Measurements from ENCODE around the gene KCNQ2. TPM values are rescaled to one million over a fixed set of nuclear protein-coding genes. Genes with fewer than 3 reads are reported as not detected.
A peak's percentile ranks its signal among the peaks of the same experiment; 100 is the strongest.

The KCNQ2 gene
- total RNA-seq, 1 experiment from 2014 or later = 0.25 TPM

DNA sequence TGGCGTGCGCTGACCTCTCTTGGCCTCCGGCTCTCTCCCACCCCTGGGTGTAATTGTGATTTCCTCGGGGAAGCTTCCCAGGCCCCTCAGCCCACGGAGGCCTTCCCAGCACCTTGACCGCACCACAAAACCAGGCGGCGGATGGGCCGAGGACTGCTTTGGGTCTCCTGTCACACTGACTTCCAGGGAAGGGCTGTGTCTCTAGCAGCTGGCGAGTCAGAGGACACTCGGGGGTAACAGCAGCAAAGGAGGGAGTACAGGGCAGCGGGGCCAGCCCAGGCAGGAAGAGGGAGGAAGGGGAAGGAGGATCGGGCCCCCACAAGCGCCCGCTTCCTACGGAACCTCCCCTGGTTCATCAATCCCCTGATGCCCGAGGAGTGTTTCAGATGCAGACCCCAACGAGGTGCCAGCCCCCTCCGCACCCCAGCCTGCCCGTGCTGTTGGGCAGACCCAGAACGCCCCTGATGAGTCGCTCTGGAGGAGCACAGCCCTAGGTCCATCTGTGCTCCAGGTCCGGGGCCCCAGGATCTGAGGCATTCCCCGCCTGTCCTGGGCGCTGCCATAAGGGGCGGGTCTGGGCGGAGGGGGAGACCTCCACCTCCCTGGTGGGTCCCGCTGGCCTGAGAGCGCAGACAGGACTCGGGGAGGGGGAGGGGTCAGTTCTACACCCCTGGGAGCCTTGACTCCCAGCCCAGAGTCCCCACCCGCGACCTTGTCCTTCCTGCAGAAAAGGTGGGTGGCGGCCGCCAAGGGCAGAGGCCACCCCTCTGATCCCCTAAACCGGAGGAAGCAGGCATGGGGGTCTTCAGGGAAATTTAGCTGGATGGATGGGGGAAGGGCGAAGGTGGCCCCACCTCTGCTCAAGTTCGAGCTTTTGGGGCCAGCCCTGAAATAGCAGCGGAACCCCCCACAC, 112.3 kb downstream of the KCNQ2 start:
- H3K9me3 ChIP-seq = peaks cover 6% of the 10 kb centered on the region; the same call in 1 of the 2 replicates
- no peaks in the 10 kb centered on the region for H3K9me3 Mint-ChIP-seq (ENCODE audit: unreplicated experiment)
- no peak for DNase-seq
- peaks cover 20% of the 10 kb centered on the region for H3K4me1 ChIP-seq
- BruUV-seq (replicated peaks) = no TSS peak
- peak overlapping the region; percentile 29 for H3K27ac Mint-ChIP-seq (ENCODE audit: unreplicated experiment)
- H3K4me1 Mint-ChIP-seq (ENCODE audit: low read depth, unreplicated experiment) = peaks cover 15% of the 10 kb centered on the region
- no peak overlapping the region for H3K4me3 ChIP-seq (ENCODE audit: low read depth, low read length)
- no peaks in the 10 kb centered on the region for H3K36me3 ChIP-seq (ENCODE audit: control insufficient read depth, insufficient read depth, low read length)
- H3K27me3 Mint-ChIP-seq (ENCODE audit: insufficient read depth, unreplicated experiment) = no peaks in the 10 kb centered on the region
- CTCF ChIA-PET = interaction anchor here (0.6 kb wide), 1 partner anchor 178 kb away, joined by 5 read pairs; no protein-coding TSS in a partner anchor
- no peak overlapping the region for H3K4me3 Mint-ChIP-seq (ENCODE audit: unreplicated experiment)
- H3K27me3 ChIP-seq (replicated peaks; ENCODE audit: control insufficient read depth, insufficient read depth, low read length) = no peaks in the 10 kb centered on the region
- POLR2A ChIA-PET = no interaction called here
- intact Hi-C loops (cut with micrococcal nuclease; ENCODE audit: unreplicated experiment) = no loop called here
- TF ChIP-seq, protein P1, sequence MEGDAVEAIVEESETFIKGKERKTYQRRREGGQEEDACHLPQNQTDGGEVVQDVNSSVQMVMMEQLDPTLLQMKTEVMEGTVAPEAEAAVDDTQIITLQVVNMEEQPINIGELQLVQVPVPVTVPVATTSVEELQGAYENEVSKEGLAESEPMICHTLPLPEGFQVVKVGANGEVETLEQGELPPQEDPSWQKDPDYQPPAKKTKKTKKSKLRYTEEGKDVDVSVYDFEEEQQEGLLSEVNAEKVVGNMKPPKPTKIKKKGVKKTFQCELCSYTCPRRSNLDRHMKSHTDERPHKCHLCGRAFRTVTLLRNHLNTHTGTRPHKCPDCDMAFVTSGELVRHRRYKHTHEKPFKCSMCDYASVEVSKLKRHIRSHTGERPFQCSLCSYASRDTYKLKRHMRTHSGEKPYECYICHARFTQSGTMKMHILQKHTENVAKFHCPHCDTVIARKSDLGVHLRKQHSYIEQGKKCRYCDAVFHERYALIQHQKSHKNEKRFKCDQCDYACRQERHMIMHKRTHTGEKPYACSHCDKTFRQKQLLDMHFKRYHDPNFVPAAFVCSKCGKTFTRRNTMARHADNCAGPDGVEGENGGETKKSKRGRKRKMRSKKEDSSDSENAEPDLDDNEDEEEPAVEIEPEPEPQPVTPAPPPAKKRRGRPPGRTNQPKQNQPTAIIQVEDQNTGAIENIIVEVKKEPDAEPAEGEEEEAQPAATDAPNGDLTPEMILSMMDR (IDR thresholded peaks at IDR 0.05; ENCODE audit: insufficient read depth in 1 of 2, low read depth in 1 of 2, low read length in 1 of 2, severe bottlenecking in 1 of 2, unreplicated experiment in 1 of 2) = no peak
- peaks cover 4% of the 10 kb centered on the region for H3K36me3 Mint-ChIP-seq (ENCODE audit: insufficient read depth, unreplicated experiment)

DNA sequence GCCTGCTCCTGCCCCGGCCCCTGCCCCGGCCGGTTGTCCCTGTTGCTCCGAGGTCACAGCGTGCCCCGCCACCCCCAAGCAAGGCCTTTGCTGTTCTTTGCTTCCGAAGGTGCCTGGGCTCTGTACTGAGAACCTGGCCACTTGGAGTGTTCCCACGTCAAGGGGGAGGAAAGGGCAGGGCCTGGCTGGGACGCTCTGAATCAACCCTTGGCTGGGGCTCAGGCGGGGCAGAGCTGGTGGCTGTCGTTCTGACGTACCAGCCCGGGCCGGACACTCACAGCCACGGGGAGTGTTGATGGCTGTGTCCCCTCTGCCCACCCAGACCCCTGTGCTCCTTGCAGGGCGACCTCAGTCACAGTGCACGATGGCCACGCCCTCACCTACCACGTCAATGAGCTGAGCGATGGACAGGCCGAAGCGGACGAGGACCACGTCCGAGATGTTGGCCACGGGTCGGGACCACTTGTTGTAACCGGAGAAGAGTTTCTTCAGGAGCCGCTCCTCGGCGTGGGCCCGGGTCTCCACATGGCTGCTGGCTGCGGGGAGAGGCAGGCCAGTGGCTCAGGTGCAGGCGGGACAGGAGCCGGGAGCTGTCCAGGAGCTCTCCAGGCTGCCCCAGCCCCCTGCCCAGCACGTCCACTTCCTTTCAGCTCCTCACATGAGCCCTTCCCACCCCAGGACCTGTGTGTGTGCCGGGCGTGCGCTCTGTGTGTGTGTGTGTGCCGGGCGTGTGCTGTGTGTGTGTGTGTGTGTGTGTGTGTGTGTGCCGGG, 113.1 kb downstream of the KCNQ2 start:
- peaks cover 4% of the 10 kb centered on the region for H3K36me3 Mint-ChIP-seq (ENCODE audit: insufficient read depth, unreplicated experiment)
- H3K4me1 ChIP-seq = peaks cover 19% of the 10 kb centered on the region
- no peak for DNase-seq
- POLR2A ChIA-PET = interaction anchor here (0.6 kb wide), 1 partner anchor 11 kb away, joined by 3 read pairs; no protein-coding TSS in a partner anchor
- H3K36me3 ChIP-seq (ENCODE audit: control insufficient read depth, insufficient read depth, low read length) = no peaks in the 10 kb centered on the region
- CTCF ChIA-PET = interaction anchor here (0.6 kb wide), 1 partner anchor 179 kb away, joined by 5 read pairs; no protein-coding TSS in a partner anchor
- BruUV-seq (replicated peaks) = no TSS peak
- TF ChIP-seq, protein P1 (IDR thresholded peaks at IDR 0.05; ENCODE audit: insufficient read depth in 1 of 2, low read depth in 1 of 2, low read length in 1 of 2, severe bottlenecking in 1 of 2, unreplicated experiment in 1 of 2) = no peak
- peaks cover 14% of the 10 kb centered on the region for H3K4me1 Mint-ChIP-seq (ENCODE audit: low read depth, unreplicated experiment)
- no peaks in the 10 kb centered on the region for H3K9me3 Mint-ChIP-seq (ENCODE audit: unreplicated experiment)
- intact Hi-C loops (cut with micrococcal nuclease; ENCODE audit: unreplicated experiment) = no loop called here
- H3K27me3 ChIP-seq (replicated peaks; ENCODE audit: control insufficient read depth, insufficient read depth, low read length) = no peaks in the 10 kb centered on the region
- no peak overlapping the region for H3K4me3 ChIP-seq (ENCODE audit: low read depth, low read length)
- H3K27me3 Mint-ChIP-seq (ENCODE audit: insufficient read depth, unreplicated experiment) = no peaks in the 10 kb centered on the region
- H3K27ac Mint-ChIP-seq (ENCODE audit: unreplicated experiment) = peak overlapping the region; percentile 29
- no peak overlapping the region for H3K4me3 Mint-ChIP-seq (ENCODE audit: unreplicated experiment)
- peaks cover 13% of the 10 kb centered on the region; the same call in 1 of the 2 replicates for H3K9me3 ChIP-seq

All from Caco-2 (cell line).